ENCODE results near the gene ABL1. TPM values are rescaled to one million over a fixed set of nuclear protein-coding genes. Genes with fewer than 3 reads are reported as not detected.
"Not testable (repeated sequence)": the region's sequence is repeated elsewhere in the genome, so short reads cannot be mapped to it uniquely, and the experiment has no call there.

ABL1 gene
- 6.8 and 13.1 TPM in 2 replicates for total RNA-seq (2014; rRNA removed; shearing (Covaris generic))

DNA sequence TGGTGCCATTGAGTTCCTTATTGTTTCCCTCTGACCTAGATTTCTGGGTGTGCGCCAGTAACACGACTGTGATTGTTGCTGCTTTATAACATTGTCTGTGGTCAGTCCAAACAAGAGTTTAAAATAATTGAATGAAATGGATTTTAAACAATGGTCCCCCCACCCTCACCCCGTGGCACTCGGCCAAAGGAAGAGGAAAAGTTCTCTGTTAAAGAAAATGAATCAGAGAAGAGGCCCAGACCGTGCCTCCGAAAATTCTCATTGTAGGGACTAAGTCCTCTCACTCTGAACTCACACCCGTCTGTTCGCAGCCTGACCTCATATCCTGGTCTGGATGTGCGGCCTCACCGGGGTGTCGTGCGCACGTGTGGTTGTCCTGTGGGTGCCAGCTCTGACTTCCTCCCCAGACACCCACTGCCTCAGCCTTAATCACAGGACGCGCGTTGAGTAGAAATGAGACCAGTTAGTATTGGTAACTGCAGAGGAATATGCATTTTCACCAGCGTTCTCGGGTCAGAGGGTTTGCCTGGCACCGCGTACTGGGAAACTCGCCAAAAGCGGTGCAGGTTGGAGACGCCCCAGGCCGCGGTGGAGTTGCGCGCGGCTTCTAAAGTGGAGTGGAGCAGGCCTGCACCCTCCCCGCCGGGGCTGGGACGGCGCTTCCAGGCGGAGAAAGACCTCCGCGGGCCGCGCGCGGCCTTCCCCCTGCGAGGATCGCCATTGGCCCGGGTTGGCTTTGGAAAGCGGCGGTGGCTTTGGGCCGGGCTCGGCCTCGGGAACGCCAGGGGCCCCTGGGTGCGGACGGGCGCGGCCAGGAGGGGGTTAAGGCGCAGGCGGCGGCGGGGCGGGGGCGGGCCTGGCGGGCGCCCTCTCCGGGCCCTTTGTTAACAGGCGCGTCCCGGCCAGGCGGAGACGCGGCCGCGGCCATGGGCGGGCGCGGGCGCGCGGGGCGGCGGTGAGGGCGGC is at the start of gene ABL1:
ABL1 (plus strand) TSS at position 884 of the 966 bp plus-strand sequence. CDS start 193 bp downstream, outside the sequence.
- DNase-seq (ENCODE audit: low spot score) = peak; percentile 70

DNA sequence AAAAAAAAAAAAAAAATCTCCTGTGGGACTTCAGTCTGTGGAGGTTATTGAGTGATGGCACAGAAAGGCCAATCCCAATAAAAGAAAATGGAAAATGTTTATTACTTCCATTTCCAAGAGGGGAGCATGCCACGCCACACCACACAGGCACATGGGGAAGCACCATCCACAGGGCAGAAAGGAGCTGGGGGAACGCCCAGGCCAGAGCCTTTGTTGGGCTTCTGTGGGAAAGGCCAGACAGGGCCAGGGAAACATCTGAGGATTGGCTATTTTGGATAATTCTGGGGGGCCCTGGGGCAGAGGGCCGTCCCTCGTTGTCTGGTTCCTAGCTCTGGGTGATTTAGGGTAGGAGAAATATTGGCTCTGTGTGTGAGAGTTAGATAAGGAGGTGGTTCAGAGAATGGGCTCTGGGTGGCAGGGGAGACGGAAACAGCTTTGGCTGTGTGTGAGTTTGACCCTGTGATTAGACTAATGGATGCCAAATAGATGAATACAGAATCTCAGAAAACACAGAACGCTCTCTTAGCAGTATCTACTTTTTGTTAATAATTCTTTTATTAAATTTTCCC is 49.0 kb upstream of the ABL1 start:
- no peak for DNase-seq (ENCODE audit: low spot score)

DNA sequence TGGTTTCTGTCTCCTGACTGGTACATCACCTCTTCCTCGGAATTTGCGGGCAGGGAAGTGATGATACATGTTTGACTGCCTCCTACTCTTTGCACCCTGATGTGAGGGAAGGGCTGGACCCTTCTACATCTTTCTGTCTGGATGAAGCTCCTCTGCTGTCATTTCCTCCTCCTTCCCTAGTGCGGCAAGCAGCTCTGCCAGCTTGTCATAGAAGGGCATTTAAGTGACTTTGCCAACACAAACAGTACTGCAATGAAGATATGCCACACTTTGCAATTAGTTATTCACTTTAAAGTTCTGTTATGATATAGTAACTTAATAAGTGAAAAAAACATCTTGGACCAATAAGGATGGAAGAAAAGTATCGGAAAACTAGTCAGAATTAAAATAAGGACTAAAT is 48.5 kb upstream of the ABL1 start:
- no peak for DNase-seq (ENCODE audit: low spot score)

DNA sequence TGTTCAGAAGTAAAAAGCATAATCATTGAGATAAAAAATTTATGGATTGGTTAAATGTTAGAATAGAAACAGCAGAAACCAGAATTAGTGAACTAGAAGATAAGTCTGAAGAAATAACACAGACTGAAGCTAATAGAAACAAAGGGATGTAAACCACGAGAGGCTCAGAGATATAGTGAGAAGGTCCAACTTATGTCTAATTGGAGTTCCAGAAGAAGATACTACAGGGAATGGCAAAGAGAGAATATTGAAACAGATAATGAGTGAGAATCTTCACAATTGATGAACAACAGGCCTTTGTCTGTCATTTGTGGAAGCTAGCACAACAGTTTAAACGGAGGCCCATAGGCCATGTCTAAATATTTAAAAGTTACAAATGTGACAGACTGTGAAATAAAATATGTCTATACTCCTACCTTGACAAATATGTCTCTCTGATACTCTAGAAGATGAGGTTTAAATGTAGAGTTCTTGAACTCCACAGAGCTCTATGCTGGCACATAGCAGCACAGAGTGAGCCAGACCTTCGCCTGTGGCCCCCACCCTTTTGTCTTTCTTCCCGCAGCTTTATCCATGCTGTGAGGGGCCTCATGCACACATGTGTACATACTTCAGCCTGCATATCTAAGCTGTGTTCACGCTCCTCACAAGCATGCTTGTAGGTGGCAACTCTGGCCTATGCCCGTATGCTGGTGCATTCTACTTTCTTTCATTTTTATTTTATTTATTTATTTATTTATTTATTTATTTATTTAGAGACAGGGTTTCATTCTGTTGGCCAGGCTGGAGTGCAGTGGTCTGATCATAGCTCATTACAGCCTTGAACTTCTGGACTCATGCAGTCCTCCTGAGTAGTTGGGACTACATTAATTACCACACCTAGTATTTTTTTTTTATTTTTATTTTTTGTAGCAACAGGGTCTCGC is 45.0 kb upstream of the ABL1 start:
- no peak for DNase-seq (ENCODE audit: low spot score)

GRCh38 chr9:130791303-130791894 is 43.7 kb upstream of the ABL1 start:
- DNase-seq (ENCODE audit: low spot score) = no peak

DNA sequence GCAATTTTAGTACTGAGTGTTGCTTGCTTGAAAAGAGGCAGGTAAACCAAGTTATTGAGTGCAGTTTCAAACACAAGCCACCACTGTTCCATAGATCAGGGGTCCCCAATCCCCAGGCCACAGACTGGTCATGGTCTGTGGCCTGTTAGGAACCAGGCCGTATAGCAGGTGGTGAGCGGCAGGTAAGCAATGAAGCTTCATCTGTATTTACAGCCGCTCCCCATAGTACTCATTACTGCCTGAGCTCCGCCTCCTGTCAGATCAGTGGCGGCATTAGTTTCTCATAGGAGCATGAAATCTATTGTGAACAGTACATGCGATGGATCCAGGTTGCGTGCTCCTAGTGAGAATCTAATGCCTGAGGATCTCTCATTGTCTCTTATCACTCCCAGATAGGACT is 41.5 kb upstream of the ABL1 start:
- no peak for DNase-seq (ENCODE audit: low spot score)

GRCh38 chr9:130794021-130794420 is 41.0 kb upstream of the ABL1 start:
- not testable (repeated sequence) for DNase-seq (ENCODE audit: low spot score)

DNA sequence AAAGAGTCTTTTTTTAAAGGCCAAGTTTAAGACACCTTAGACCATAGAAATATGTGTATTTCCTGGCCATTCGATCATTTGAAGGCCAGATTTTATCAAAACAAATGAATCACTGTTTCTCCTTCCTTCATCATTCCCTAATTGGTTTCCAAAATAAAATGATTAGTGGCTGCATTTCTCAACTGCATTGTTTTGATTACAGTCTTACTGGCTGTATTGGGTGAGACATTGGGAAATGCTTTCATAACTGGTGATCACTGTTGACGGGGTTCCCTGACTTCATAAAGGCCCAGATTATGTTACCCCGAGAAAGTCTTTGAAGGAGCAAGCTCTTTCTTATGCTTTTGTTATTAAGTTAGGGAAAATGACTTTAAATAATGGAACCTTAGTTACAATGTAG is 40.6 kb upstream of the ABL1 start:
- not testable (repeated sequence) for DNase-seq (ENCODE audit: low spot score)

GRCh38 chr9:130794923-130795495 is 40.0 kb upstream of the ABL1 start:
- DNase-seq (ENCODE audit: low spot score) = no peak

- DNase-seq (ENCODE audit: low spot score) = not testable (repeated sequence)
Measured at GRCh38 chr9:130803116-130803515, 31.9 kb upstream of the ABL1 start.

DNA sequence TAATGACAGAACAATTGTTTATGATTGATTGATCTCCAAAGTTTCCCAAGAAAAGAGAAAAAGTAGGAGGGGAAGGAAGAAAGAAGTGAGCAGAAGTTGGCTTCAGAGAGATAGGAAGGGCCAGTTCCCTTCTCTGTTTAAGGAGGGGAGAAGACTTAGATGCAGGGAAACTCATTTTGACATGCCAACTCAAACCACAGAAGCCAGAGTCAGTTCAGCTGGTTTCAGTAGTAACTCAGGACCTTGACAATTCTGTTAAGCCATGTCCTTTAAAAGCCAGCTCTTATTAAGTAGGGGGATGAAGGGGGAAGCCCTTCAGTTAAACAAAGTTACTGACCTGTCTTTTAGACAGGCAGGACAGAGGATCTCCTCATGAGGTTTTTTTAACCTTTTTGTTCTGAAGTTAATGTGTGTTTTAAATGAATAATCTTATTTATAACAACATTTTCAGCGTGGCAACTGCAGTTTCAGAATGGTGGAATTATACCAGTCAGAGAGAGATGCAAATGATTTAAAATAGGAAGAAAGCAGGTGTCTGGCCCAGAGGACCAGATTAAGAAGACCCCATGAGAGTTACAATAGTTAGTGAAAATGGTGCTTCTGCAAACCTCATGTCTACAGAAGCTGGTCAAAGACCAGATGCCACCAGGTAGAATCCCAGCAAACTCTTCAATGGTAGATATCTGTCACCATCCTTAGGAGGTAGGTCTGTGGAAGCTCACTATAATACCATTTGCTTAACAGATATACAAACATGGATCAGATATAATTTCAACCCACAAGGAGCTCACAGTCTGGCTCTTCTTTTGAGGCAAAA is 29.3 kb upstream of the ABL1 start:
- no peak for DNase-seq (ENCODE audit: low spot score)

DNA sequence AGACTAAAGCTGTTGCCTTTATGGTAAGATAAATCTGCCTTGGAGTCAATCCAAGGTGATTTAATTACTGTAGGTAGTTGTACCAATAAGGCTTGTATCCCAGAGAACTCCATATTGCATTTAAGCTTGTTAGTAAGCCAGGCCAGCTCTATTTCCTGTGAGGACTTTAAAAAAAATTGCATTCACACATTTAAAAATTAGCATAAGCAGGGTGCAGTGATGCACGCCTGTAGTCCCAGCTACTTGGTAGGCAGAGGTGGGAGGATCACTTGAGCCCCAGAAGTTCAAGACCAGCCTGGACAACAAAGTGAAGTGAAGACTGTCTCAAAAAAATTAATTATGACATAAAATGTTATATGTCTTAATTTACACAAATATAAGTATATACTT is 28.7 kb upstream of the ABL1 start:
- no peak for DNase-seq (ENCODE audit: low spot score)

DNA sequence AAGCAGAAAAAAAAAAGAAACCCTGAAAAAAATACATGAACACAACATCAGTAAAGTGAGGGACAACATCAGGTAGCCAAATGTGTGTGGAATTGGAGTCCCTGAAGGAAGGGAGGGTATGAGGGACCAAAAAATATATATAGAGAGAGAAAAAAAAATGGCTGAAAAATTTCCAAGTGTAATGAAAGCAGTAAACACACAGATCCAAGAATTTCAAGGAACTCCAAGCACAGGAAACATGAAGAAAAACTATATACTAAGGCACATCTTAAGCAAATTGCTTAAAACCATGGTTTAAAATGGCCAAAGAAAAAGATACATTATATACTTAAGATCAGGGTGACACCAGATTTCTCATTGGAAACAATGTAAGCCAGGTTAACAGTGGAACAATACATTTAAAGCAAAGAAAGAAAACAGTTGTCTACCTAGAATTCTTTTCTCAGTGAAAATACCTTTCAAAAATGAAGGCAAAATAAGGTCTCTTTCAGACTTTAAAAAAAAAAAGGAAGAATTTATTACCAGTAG is 24.4 kb upstream of the ABL1 start:
- DNase-seq (ENCODE audit: low spot score) = no peak

DNA sequence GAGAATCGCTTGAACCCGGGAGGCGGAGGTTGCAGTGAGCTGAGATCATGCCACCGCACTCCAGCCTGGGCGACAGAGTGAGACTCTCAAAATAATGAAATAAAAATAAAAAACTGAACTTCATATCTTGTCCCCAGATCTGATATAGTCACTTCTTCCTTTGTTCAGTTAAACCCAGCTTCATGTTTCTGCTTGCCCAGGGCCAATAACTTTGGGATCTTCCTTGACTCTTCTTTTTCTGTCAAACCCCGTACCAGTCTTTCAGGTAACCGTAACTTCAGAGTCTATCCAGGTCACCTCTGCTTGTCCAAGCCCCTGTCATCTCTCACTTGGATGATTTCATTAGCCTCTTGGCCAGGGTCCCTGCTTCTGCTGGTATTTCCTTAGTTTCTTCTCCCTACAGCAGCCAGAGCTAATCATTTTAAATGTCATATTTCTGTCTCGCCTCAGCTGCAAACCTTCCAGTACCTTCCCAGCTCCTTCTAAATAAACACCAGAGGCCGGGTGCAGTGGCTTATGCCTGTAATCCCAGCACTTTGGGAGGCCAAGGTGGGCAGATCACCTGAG is 19.7 kb upstream of the ABL1 start:
- DNase-seq (ENCODE audit: low spot score) = no peak

DNA sequence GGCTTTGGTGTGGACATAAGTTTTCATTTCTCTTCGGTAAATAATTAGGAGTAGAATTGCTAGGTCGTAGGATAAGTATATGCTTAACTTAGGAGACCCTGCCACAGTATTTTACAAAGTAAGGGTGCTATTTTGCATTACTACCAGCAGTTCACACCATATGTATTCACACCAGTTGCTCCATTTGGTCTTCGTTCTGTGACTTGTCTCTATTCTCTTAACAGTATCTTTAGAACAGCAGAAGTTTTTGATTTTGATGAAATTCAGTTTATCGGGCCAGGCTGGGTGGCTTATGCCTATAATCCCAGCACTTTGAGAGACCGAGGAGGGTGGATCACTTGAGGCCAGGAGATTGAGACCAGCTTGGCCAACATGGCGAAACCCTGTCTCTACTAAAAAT is 17.1 kb upstream of the ABL1 start:
- DNase-seq (ENCODE audit: low spot score) = no peak

DNA sequence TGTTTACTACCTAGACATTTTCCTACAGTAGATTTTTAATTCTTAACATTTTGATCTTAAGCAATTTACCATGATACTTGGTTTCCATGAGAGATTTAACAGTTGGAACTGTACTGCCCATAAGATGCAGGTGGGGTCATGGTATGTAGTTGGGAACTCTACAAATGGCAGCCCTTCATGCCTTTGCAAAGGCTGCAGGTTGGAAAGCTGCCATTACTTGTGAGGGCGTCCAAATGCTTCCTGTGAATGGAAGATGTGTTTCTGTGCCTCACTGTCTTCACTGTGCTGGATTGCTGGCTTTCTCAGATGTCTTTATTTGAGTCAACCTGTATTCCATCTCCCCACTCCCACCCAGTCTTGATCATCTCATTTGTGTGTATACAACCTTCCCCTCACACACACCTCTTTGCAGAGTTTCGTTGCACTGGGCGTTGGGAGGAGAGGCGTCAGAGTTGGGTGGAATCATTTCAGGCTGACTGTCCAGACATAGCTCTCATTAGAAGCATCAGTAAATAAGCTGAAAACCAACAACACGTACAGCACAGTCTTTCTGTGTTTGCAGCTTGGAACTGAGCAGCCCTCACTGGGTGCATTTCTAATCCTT is 14.8 kb upstream of the ABL1 start:
- no peak for DNase-seq (ENCODE audit: low spot score)

DNA sequence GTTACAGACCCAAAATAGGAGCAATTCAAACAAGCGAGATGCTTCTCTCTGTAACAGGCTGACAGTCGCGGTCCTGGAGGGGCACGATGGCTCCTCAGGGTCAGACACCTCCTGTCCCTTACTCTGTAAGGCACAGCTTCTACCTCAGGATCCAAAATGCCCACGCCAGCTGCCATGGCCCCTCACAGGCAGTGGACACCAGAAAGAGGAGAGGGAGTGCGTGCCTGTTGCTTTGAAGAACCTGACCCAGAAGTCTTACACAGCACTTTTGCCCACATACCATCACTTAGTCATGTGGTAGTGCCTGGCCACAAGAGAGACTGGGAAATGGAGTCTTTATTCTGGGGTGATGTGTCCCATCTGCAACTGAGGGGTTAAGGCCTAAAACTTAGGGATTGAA is 11.6 kb upstream of the ABL1 start:
- no peak for DNase-seq (ENCODE audit: low spot score)

- no peak for DNase-seq (ENCODE audit: low spot score)
Measured at GRCh38 chr9:130824079-130824478, 11.0 kb upstream of the ABL1 start.

DNA sequence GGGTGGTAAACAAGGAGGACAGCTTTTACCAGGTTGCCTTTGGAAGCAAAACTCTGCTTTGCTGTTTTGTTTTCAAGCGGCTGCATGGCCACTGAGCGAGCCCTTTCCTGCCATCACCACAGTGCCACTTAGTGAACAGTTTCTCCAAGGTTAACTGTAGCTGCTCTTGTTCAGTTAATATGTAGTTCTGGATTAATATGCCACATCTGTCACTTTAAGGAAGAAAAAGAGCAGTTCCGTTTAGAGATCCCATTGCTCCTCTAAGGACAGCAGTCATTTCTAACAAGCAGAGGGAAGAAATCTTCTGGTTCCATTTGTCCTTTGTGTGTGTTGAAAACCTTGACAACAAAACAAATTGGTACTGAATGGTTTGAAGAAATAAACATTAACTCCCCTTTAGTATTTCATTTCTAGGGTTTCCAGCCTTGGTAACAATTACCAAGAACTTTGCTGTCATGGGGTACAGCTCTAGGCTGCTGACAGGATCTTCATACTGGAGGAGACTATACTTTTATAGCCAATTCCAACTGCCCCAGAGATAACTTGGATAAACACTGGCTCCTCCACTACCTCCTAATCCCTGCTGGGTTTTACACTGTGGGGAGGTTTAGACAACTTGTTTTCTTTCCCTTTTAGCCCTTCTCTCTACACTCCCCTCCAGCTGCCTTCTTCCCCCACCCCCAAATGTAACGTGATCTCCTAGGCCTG is 10.3 kb upstream of the ABL1 start:
- DNase-seq (ENCODE audit: low spot score) = no peak
